GM23338 (cell line): ENCODE results near the gene OR9G1. TPM values are rescaled to one million over a fixed set of nuclear protein-coding genes. Genes with fewer than 3 reads are reported as not detected.

ENCODE experiments used
- ATAC-seq: fragments of 200-7000 bp; cut with Tn5 transposase; 3 replicates; pipeline ENCODE4 v1.9.1; 2020
- DNase-seq: peaks from one replicate; pipeline ENCODE4 v3.0.0-alpha.2; 2015; ENCODE audit warnings: low spot score
- H2AFZ ChIP-seq: fragments of 200-600 bp; sonication (generic); 2 replicates; pipeline ENCODE4 v1.8.0; 2016; ENCODE audit warnings: antibody characterized with exemption, mild to moderate bottlenecking, moderate library complexity
- H3F3A ChIP-seq: fragments of 200-600 bp; sonication (generic); replicated peaks from 2 replicates; pipeline ENCODE4 v1.8.0; 2017; ENCODE audit warnings: antibody characterized with exemption, mixed run types, low read depth
- H3K27ac ChIP-seq: fragments of 200-600 bp; sonication (generic); 2 replicates; pipeline ENCODE4 v1.6.1; 2016; ENCODE audit warnings: low read depth
- H3K27me3 ChIP-seq: fragments of 200-600 bp; sonication (generic); 2 replicates; pipeline ENCODE4 v1.8.0; 2016; ENCODE audit warnings: mild to moderate bottlenecking, mixed run types, moderate library complexity; ENCODE audit not compliant: insufficient read depth
- H3K36me3 ChIP-seq: fragments of 200-600 bp; sonication (generic); 2 replicates; pipeline ENCODE4 v1.8.0; 2016; ENCODE audit warnings: mild to moderate bottlenecking; ENCODE audit not compliant: insufficient read depth
- H3K4me1 ChIP-seq: fragments of 200-600 bp; sonication (generic); 2 replicates; pipeline ENCODE4 v1.8.0; 2016; ENCODE audit warnings: mild to moderate bottlenecking, moderate library complexity; ENCODE audit not compliant: insufficient read depth
- H3K4me2 ChIP-seq: fragments of 200-600 bp; sonication (generic); 2 replicates; pipeline ENCODE4 v1.7.1; 2017; ENCODE audit warnings: mixed run types
- H3K4me3 ChIP-seq: fragments of 200-600 bp; sonication (generic); 2 replicates; pipeline ENCODE4 v1.6.1; 2016; ENCODE audit warnings: mixed run types
- H3K79me2 ChIP-seq: fragments of 200-600 bp; sonication (generic); replicated peaks from 2 replicates; pipeline ENCODE4 v1.8.0; 2017; ENCODE audit warnings: mild to moderate bottlenecking; ENCODE audit not compliant: insufficient read depth
- H3K9me2 ChIP-seq: fragments of 200-600 bp; sonication (generic); 2 replicates; pipeline ENCODE4 v1.8.0; 2017; ENCODE audit not compliant: insufficient read depth
- H4K20me1 ChIP-seq: fragments of 200-600 bp; sonication (generic); replicated peaks from 2 replicates; pipeline ENCODE4 v1.8.0; 2017; ENCODE audit warnings: mild to moderate bottlenecking; ENCODE audit not compliant: insufficient read depth
- H3K27ac Mint-ChIP-seq: 2 replicates; pipeline ENCODE4 v1.8.0; 2020; ENCODE audit warnings: inconsistent platforms, mild to moderate bottlenecking, moderate library complexity, mixed read lengths
- H3K27me3 Mint-ChIP-seq: 3 replicates; pipeline ENCODE4 v1.8.0; 2022; ENCODE audit warnings: low read depth, mild to moderate bottlenecking, moderate library complexity, mixed read lengths, inconsistent platforms; ENCODE audit not compliant: insufficient read depth, poor library complexity
- H3K36me3 Mint-ChIP-seq: 3 replicates; pipeline ENCODE4 v1.8.0; 2021; ENCODE audit warnings: low read depth, mild to moderate bottlenecking, inconsistent platforms, moderate library complexity, mixed read lengths
- H3K4me1 Mint-ChIP-seq: 3 replicates; pipeline ENCODE4 v1.8.0; 2020; ENCODE audit warnings: mild to moderate bottlenecking, inconsistent platforms, mixed read lengths
- H3K4me3 Mint-ChIP-seq: 3 replicates; pipeline ENCODE4 v1.8.0; 2021; ENCODE audit warnings: moderate library complexity, mild to moderate bottlenecking, inconsistent platforms, mixed read lengths
- H3K9me3 Mint-ChIP-seq: 3 replicates; pipeline ENCODE4 v1.8.0; 2020; ENCODE audit warnings: moderate library complexity, mild to moderate bottlenecking, inconsistent platforms, mixed read lengths
- CREB1 ChIP-seq: fragments of 250-450 bp; sonication (Bioruptor Pico); IDR thresholded peaks from 2 replicates; pipeline ENCODE4 v1.5.0; 2020; ENCODE audit warnings: low read depth, mild to moderate bottlenecking, moderate library complexity
- EZH2 ChIP-seq: fragments of 200-600 bp; sonication (generic); IDR thresholded peaks from one replicate; pipeline ENCODE4 v1.8.0; 2017; ENCODE audit warnings: antibody characterized with exemption, mild to moderate bottlenecking, low read depth; ENCODE audit not compliant: unreplicated experiment
- EZH2phosphoT487 ChIP-seq: fragments of 200-600 bp; sonication (generic); IDR thresholded peaks from one replicate; pipeline ENCODE4 v1.8.1; 2018; ENCODE audit warnings: antibody characterized with exemption; ENCODE audit not compliant: unreplicated experiment
- NANOG ChIP-seq: IDR thresholded peaks from 2 replicates; pipeline ENCODE4 v1.6.1; 2016; ENCODE audit warnings: antibody characterized with exemption, borderline replicate concordance
- POLR2AphosphoS5 ChIP-seq: IDR thresholded peaks from 2 replicates; pipeline ENCODE4 v1.6.1; 2016; ENCODE audit warnings: antibody characterized with exemption, low read depth
- STAT1 ChIP-seq: IDR thresholded peaks from one replicate; pipeline ENCODE4 v1.6.1; 2016; ENCODE audit warnings: antibody characterized with exemption; ENCODE audit not compliant: unreplicated experiment
- ZNF114 ChIP-seq: fragments of 250-450 bp; sonication (Bioruptor Pico); IDR thresholded peaks from 2 replicates; pipeline ENCODE4 v1.5.0; 2020; ENCODE audit warnings: mild to moderate bottlenecking, moderate library complexity
- polyA plus RNA-seq: library from polyadenylated mRNA; unstranded; fragments of >200 nt; fragmentation: Nextera tagmentation; extraction: Ambion mirVana; gene quantifications from 2 replicates; pipeline ENCODE4 v1.2.1, GENCODE V29; 2016
- total RNA-seq: library from RNA; depleted of rRNA; stranded (reverse); fragments of >200 nt; shearing (Covaris generic); gene quantifications from 2 replicates; pipeline ENCODE4 v1.2.3, GENCODE V29; 2014
- TF ChIP-seq, protein P1 (sequence below), 2 experiments: fragments of 200-600 bp in 1 of 2; sonication (generic) in 1 of 2; conservative IDR thresholded peaks; 2 replicates each; pipeline versions ENCODE4 v1.5.1 to v1.6.1; 2016 to 2017; ENCODE audit warnings: antibody characterized with exemption in 2 of 2, low read depth in 2 of 2, mild to moderate bottlenecking in 2 of 2, moderate library complexity in 1 of 2
- TF ChIP-seq, protein P2 (sequence below): IDR thresholded peaks from 2 replicates; pipeline ENCODE4 v1.6.1; 2016; ENCODE audit warnings: antibody characterized with exemption
- TF ChIP-seq, protein P3 (sequence below): IDR thresholded peaks from one replicate; pipeline ENCODE4 v1.6.1; 2018; ENCODE audit warnings: antibody characterized with exemption; ENCODE audit not compliant: unreplicated experiment

Gene OR9G1
- total and polyA plus RNA-seq, 2 experiments from 2014 or later = not detected

DNA sequence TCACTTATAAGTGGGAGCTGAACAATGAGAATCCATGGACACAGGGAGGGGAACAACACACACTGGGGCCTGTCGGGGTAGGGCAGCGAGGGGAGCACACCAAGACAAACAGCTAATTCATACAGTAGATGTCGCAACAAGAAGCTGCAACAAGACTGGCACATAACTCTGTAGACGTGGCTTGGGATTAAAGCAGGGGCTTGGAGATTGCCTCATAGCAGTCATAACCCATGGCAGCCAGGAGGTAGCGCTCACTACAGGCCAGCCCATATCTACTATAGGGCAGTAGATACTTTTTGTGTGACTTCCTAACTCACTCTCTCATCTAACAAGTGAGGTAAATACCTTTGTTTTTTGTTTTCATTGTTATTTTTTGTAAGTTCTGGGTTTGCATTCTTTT is 51.3 kb downstream of the OR9G1 start:
- H3K4me1 ChIP-seq = peaks cover 12% of the 10 kb centered on the region
- Mint-ChIP-seq H3K4me1 (peaks cover 9% of the 10 kb centered on the region), H3K9me3 (peaks cover 5% of the 10 kb centered on the region; the same call in 2 of the 3 replicates), H3K36me3 (peaks cover 4% of the 10 kb centered on the region; the same call in 1 of the 3 replicates), H3K27ac (no peak overlapping the region), H3K4me3 (no peak overlapping the region), H3K27me3 (no peaks in the 10 kb centered on the region)
- no peak overlapping the region for H2AFZ ChIP-seq
- ATAC-seq = peak; percentile 65
- H3K9me2 ChIP-seq = peaks cover 3% of the 10 kb centered on the region; the same call in 1 of the 2 replicates
- H3F3A ChIP-seq = no peaks in the 10 kb centered on the region
- H3K27me3 ChIP-seq = no peaks in the 10 kb centered on the region
- TF ChIP-seq, protein P1, sequence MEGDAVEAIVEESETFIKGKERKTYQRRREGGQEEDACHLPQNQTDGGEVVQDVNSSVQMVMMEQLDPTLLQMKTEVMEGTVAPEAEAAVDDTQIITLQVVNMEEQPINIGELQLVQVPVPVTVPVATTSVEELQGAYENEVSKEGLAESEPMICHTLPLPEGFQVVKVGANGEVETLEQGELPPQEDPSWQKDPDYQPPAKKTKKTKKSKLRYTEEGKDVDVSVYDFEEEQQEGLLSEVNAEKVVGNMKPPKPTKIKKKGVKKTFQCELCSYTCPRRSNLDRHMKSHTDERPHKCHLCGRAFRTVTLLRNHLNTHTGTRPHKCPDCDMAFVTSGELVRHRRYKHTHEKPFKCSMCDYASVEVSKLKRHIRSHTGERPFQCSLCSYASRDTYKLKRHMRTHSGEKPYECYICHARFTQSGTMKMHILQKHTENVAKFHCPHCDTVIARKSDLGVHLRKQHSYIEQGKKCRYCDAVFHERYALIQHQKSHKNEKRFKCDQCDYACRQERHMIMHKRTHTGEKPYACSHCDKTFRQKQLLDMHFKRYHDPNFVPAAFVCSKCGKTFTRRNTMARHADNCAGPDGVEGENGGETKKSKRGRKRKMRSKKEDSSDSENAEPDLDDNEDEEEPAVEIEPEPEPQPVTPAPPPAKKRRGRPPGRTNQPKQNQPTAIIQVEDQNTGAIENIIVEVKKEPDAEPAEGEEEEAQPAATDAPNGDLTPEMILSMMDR (conservative IDR thresholded peaks at IDR 0.05; ENCODE audit: low read depth in 2 of 2) = peak; percentile 46 to 52; a peak in 3 of 4 replicates
- no peak for TF ChIP-seq POLR2AphosphoS5
- no peaks in the 10 kb centered on the region for H3K36me3 ChIP-seq
- no peak overlapping the region for H3K27ac ChIP-seq
- no peaks in the 10 kb centered on the region for H3K79me2 ChIP-seq
- no peak overlapping the region for H3K4me2 ChIP-seq
- no peak overlapping the region for H3K4me3 ChIP-seq
- peak; percentile 59 for DNase-seq
- no peaks in the 10 kb centered on the region for H4K20me1 ChIP-seq

DNA sequence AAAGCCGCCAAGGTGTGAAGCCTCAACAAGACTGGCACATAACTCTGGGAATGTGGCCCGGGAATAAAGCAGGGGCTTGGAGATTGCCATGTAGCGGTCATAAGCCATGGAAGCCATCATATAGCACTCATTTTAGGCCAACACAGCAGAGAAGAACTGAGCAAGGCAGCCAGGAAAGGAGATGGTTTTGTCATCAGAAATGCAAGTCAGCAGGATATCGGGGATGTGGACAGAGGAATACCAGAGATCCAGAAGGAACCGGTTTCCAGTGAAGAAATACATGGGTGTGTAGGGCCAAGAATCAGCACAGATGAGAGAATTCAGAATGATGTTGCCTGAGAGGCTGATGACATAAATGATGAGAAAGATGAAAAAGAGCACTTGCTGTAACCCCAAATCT is 52.6 kb downstream of the OR9G1 start:
- peaks cover 3% of the 10 kb centered on the region; the same call in 1 of the 2 replicates for H3K9me2 ChIP-seq
- peaks cover 16% of the 10 kb centered on the region for H3K4me1 ChIP-seq
- H3K27ac ChIP-seq = no peak overlapping the region
- H2AFZ ChIP-seq = no peak overlapping the region
- Mint-ChIP-seq H3K27me3 (no peaks in the 10 kb centered on the region), H3K36me3 (peaks cover 4% of the 10 kb centered on the region; the same call in 1 of the 3 replicates), H3K9me3 (peaks cover 5% of the 10 kb centered on the region; the same call in 2 of the 3 replicates), H3K4me3 (no peak overlapping the region), H3K27ac (no peak overlapping the region), H3K4me1 (peaks cover 17% of the 10 kb centered on the region)
- no peaks in the 10 kb centered on the region for H4K20me1 ChIP-seq
- no peaks in the 10 kb centered on the region for H3K79me2 ChIP-seq
- no peaks in the 10 kb centered on the region for H3K36me3 ChIP-seq
- no peak overlapping the region for H3K4me3 ChIP-seq
- no peaks in the 10 kb centered on the region for H3F3A ChIP-seq
- ATAC-seq (no peak), DNase-seq (no peak)
- H3K27me3 ChIP-seq = no peaks in the 10 kb centered on the region
- no peak overlapping the region for H3K4me2 ChIP-seq
- TF ChIP-seq, protein P2, sequence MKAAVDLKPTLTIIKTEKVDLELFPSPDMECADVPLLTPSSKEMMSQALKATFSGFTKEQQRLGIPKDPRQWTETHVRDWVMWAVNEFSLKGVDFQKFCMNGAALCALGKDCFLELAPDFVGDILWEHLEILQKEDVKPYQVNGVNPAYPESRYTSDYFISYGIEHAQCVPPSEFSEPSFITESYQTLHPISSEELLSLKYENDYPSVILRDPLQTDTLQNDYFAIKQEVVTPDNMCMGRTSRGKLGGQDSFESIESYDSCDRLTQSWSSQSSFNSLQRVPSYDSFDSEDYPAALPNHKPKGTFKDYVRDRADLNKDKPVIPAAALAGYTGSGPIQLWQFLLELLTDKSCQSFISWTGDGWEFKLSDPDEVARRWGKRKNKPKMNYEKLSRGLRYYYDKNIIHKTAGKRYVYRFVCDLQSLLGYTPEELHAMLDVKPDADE = no peak
- TF ChIP-seq, protein P3, sequence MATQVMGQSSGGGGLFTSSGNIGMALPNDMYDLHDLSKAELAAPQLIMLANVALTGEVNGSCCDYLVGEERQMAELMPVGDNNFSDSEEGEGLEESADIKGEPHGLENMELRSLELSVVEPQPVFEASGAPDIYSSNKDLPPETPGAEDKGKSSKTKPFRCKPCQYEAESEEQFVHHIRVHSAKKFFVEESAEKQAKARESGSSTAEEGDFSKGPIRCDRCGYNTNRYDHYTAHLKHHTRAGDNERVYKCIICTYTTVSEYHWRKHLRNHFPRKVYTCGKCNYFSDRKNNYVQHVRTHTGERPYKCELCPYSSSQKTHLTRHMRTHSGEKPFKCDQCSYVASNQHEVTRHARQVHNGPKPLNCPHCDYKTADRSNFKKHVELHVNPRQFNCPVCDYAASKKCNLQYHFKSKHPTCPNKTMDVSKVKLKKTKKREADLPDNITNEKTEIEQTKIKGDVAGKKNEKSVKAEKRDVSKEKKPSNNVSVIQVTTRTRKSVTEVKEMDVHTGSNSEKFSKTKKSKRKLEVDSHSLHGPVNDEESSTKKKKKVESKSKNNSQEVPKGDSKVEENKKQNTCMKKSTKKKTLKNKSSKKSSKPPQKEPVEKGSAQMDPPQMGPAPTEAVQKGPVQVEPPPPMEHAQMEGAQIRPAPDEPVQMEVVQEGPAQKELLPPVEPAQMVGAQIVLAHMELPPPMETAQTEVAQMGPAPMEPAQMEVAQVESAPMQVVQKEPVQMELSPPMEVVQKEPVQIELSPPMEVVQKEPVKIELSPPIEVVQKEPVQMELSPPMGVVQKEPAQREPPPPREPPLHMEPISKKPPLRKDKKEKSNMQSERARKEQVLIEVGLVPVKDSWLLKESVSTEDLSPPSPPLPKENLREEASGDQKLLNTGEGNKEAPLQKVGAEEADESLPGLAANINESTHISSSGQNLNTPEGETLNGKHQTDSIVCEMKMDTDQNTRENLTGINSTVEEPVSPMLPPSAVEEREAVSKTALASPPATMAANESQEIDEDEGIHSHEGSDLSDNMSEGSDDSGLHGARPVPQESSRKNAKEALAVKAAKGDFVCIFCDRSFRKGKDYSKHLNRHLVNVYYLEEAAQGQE = no peak
- TF ChIP-seq EZH2phosphoT487 (no peak), ZNF114 (CRISPR knock-in tag) (no peak), STAT1 (no peak), NANOG (no peak), EZH2 (no peak), CREB1 (CRISPR knock-in tag) (no peak), POLR2AphosphoS5 (no peak)
- TF ChIP-seq, protein P1 (conservative IDR thresholded peaks at IDR 0.05; ENCODE audit: low read depth in 2 of 2) = no peak
